ENCODE data around the gene NOTCH3. TPM values are rescaled to one million over a fixed set of nuclear protein-coding genes. Genes with fewer than 3 reads are reported as not detected.

The NOTCH3 gene
- total and polyA plus RNA-seq, 2 donors from 2014 or later = 15.1 to 92.3 TPM

- Histone ChIP-seq H3K9ac (ENCODE audit: low read length in 3 of 3) (no peak overlapping the region), H3K36me3 (ENCODE audit: control insufficient read depth in 2 of 3, insufficient read depth in 3 of 3, low read length in 3 of 3) (no peaks in the 10 kb centered on the region), H3K4me3 (ENCODE audit: low read length in 3 of 3) (no peak overlapping the region), H3K27ac (ENCODE audit: low read depth in 2 of 2, low read length in 2 of 2) (no peak overlapping the region), H3K9me3 (ENCODE audit: control insufficient read depth in 2 of 3, insufficient read depth in 1 of 3, low read length in 3 of 3) (no peaks in the 10 kb centered on the region), H3K27me3 (ENCODE audit: control insufficient read depth, insufficient read depth, low read length) (no peaks in the 10 kb centered on the region), H3K4me1 (ENCODE audit: control insufficient read depth in 2 of 3, insufficient read depth in 2 of 3, low read depth in 1 of 3, low read length in 3 of 3) (peaks cover 0 to 11% (median 4%) of the 10 kb centered on the region in 3 donors)
- no peak for FAIRE-seq
- intact Hi-C loops (cut with DNase I) = no loop called here
- DNase-seq = no peak
- no peak for TF ChIP-seq CTCF (IDR thresholded peaks at IDR 0.05; ENCODE audit: borderline replicate concordance, extremely low read depth, insufficient read depth)
Observed at GRCh38 chr19:15227261-15227660, 26.5 kb upstream of the NOTCH3 start.

- Histone ChIP-seq H3K27ac (ENCODE audit: low read depth in 2 of 2, low read length in 2 of 2) (no peak overlapping the region), H3K9ac (ENCODE audit: low read length in 3 of 3) (no peak overlapping the region), H3K36me3 (ENCODE audit: control insufficient read depth in 2 of 3, insufficient read depth in 3 of 3, low read length in 3 of 3) (no peaks in the 10 kb centered on the region), H3K9me3 (ENCODE audit: control insufficient read depth in 2 of 3, insufficient read depth in 1 of 3, low read length in 3 of 3) (no peaks in the 10 kb centered on the region), H3K4me3 (ENCODE audit: low read length in 3 of 3) (no peak overlapping the region), H3K4me1 (ENCODE audit: control insufficient read depth in 2 of 3, insufficient read depth in 2 of 3, low read depth in 1 of 3, low read length in 3 of 3) (peaks cover 0 to 6% (median 4%) of the 10 kb centered on the region in 3 donors), H3K27me3 (ENCODE audit: control insufficient read depth, insufficient read depth, low read length) (no peaks in the 10 kb centered on the region)
- no peak for DNase-seq
- intact Hi-C loops (cut with DNase I) = no loop called here
- TF ChIP-seq CTCF (IDR thresholded peaks at IDR 0.05; ENCODE audit: borderline replicate concordance, extremely low read depth, insufficient read depth) = no peak
- FAIRE-seq = no peak
Observed at GRCh38 chr19:15225760-15226159, 25.0 kb upstream of the NOTCH3 start.

- H3K9ac ChIP-seq (ENCODE audit: low read length in 3 of 3) = peak overlapping the region in 2 of 3 donors; percentile 44 to 55
- H3K9me3 ChIP-seq (ENCODE audit: control insufficient read depth in 2 of 3, insufficient read depth in 1 of 3, low read length in 3 of 3) = no peaks in the 10 kb centered on the region
- H3K36me3 ChIP-seq (ENCODE audit: control insufficient read depth in 2 of 3, insufficient read depth in 3 of 3, low read length in 3 of 3) = no peaks in the 10 kb centered on the region
- peaks cover 0 to 6% (median 4%) of the 10 kb centered on the region in 3 donors for H3K4me1 ChIP-seq (ENCODE audit: control insufficient read depth in 2 of 3, insufficient read depth in 2 of 3, low read depth in 1 of 3, low read length in 3 of 3)
- TF ChIP-seq CTCF (IDR thresholded peaks at IDR 0.05; ENCODE audit: borderline replicate concordance, extremely low read depth, insufficient read depth) = no peak
- FAIRE-seq (no peak), DNase-seq (peak in 1 of 5 donors; percentile 42)
- intact Hi-C loops (cut with DNase I) = no loop called here
- H3K27me3 ChIP-seq (ENCODE audit: control insufficient read depth, insufficient read depth, low read length) = no peaks in the 10 kb centered on the region
- peak overlapping the region in 1 of 2 donors; percentile 67 for H3K27ac ChIP-seq (ENCODE audit: low read depth in 2 of 2, low read length in 2 of 2)
- H3K4me3 ChIP-seq (ENCODE audit: low read length in 3 of 3) = peak overlapping the region; percentile 16 to 60 (median 56)
Observed at GRCh38 chr19:15223649-15224361, 23.0 kb upstream of the NOTCH3 start.

Measured in kidney (tissue), 14 donors.